GM18951 (cell line): ENCODE data around the gene DROSHA.
A peak's percentile ranks its signal among the peaks of the same experiment; 100 is the strongest.
"Not testable (repeated sequence)": the region's sequence is repeated elsewhere in the genome, so short reads cannot be mapped to it uniquely, and the experiment has no call there.

Experiments used
- POLR2A ChIP-seq: IDR thresholded peaks from 4 replicates; pipeline ENCODE4 v1.6.1; 2011; ENCODE audit warnings: mild to moderate bottlenecking; ENCODE audit not compliant: insufficient read length, insufficient read depth; ENCODE audit errors: extremely low read depth
- in situ Hi-C: fragments of 300-500 bp; cut with MboI; formaldehyde crosslinking; loops from one replicate; pipeline ENCODE4 v1.12.0; 2022; ENCODE audit warnings: low sequenced_read_pairs, mixed read lengths, inconsistent platforms; ENCODE audit not compliant: unreplicated experiment

DROSHA gene

GRCh38 chr5:31531888-31532547 is at the start of gene DROSHA, which contains the start of gene C5orf22:
Gene DROSHA, minus strand, starts transcription at chr5:31532093. Its CDS starts 3,034 bp downstream, at chr5:31529059.
Gene C5orf22, plus strand, starts transcription at chr5:31532301. Its CDS starts 92 bp downstream, at chr5:31532393.
- peak; percentile 77 for TF ChIP-seq POLR2A

GRCh38 chr5:31579558-31579957 is 47.7 kb upstream of the DROSHA start:
- in situ Hi-C loops: loop anchor here (10.0 to 25.0 kb wide), 2 partner anchors 233 to 515 kb away; no protein-coding TSS in a partner anchor

More at GRCh38 chr5:31531888-31532547, at the start of gene DROSHA, which contains the start of gene C5orf22:
- in situ Hi-C loops: no loop called here

GRCh38 chr5:31577438-31577837 is 45.5 kb upstream of the DROSHA start:
- no peak for TF ChIP-seq POLR2A
- in situ Hi-C loops: loop anchor here (10.0 to 25.0 kb wide), 2 partner anchors 235 to 517 kb away; no protein-coding TSS in a partner anchor

More at GRCh38 chr5:31579558-31579957, 47.7 kb upstream of the DROSHA start:
- TF ChIP-seq POLR2A: no peak

- in situ Hi-C loops: loop anchor here (10.0 to 25.0 kb wide), 2 partner anchors 238 to 520 kb away; no protein-coding TSS in a partner anchor
- no peak for TF ChIP-seq POLR2A
These were observed 42.9 kb upstream of the DROSHA start for GRCh38 chr5:31574772-31575171.

- in situ Hi-C loops: loop anchor here (10.0 kb wide), 1 partner anchor 521 kb away; no protein-coding TSS in a partner anchor
- TF ChIP-seq POLR2A: no peak
These were observed 41.7 kb upstream of the DROSHA start for GRCh38 chr5:31573494-31574142.

- TF ChIP-seq POLR2A: no peak
- in situ Hi-C loops: no loop called here
These were observed 37.2 kb upstream of the DROSHA start for GRCh38 chr5:31569068-31569467.

GRCh38 chr5:31568302-31568835 is 36.5 kb upstream of the DROSHA start:
- in situ Hi-C loops: no loop called here
- no peak for TF ChIP-seq POLR2A

- in situ Hi-C loops: not testable (repeated sequence)
These were observed 34.5 kb upstream of the DROSHA start for GRCh38 chr5:31566362-31566761.

GRCh38 chr5:31563216-31563615 is 31.3 kb upstream of the DROSHA start:
- TF ChIP-seq POLR2A: no peak

GRCh38 chr5:31561946-31562345 is 30.1 kb upstream of the DROSHA start:
- in situ Hi-C loops: no loop called here
- TF ChIP-seq POLR2A: no peak

More at GRCh38 chr5:31563216-31563615, 31.3 kb upstream of the DROSHA start:
- in situ Hi-C loops: no loop called here

- no peak for TF ChIP-seq POLR2A
- in situ Hi-C loops: no loop called here
These were observed 28.0 kb upstream of the DROSHA start for GRCh38 chr5:31559942-31560341.

- TF ChIP-seq POLR2A: no peak
- in situ Hi-C loops: no loop called here
These were observed 24.6 kb upstream of the DROSHA start for GRCh38 chr5:31556461-31556860.

GRCh38 chr5:31554552-31554951 is 22.7 kb upstream of the DROSHA start:
- in situ Hi-C loops: no loop called here
- TF ChIP-seq POLR2A: no peak

GRCh38 chr5:31553863-31554262 is 22.0 kb upstream of the DROSHA start:
- no peak for TF ChIP-seq POLR2A
- in situ Hi-C loops: no loop called here

GRCh38 chr5:31551878-31552277 is 20.0 kb upstream of the DROSHA start:
- in situ Hi-C loops: no loop called here
- no peak for TF ChIP-seq POLR2A

GRCh38 chr5:31549114-31549513 is 17.2 kb upstream of the DROSHA start:
- in situ Hi-C loops: not testable (repeated sequence)
